ENCODE data around the gene ZNF778. TPM values are rescaled to one million over a fixed set of nuclear protein-coding genes. Genes with fewer than 3 reads are reported as not detected.
A peak's percentile ranks its signal among the peaks of the same experiment; 100 is the strongest.
"Not testable (repeated sequence)": the region's sequence is repeated elsewhere in the genome, so short reads cannot be mapped to it uniquely, and the experiment has no call there.

The ZNF778 gene
- total RNA-seq, 1 donor from 2014 or later: 59.9 TPM

- no peak for DNase-seq
Measured at GRCh38 chr16:89183463-89183862, 34.0 kb upstream of the ZNF778 start.

- DNase-seq: no peak
Measured at GRCh38 chr16:89183975-89184676, 33.4 kb upstream of the ZNF778 start.

- no peak for DNase-seq
Measured at GRCh38 chr16:89184677-89184932, 32.9 kb upstream of the ZNF778 start.

GRCh38 chr16:89184933-89185794, 32.3 kb upstream of the ZNF778 start:
- no peak for DNase-seq

- DNase-seq: not testable (repeated sequence)
Measured at GRCh38 chr16:89185887-89186592, 31.5 kb upstream of the ZNF778 start.

GRCh38 chr16:89186593-89187031, 30.9 kb upstream of the ZNF778 start:
- DNase-seq: not testable (repeated sequence)

GRCh38 chr16:89187032-89187769, 30.3 kb upstream of the ZNF778 start:
- DNase-seq: peak; percentile 16

- no peak for DNase-seq
Measured at GRCh38 chr16:89187770-89188392, 29.6 kb upstream of the ZNF778 start.

- DNase-seq: not testable (repeated sequence)
Measured at GRCh38 chr16:89188471-89189357, 28.8 kb upstream of the ZNF778 start.

- no peak for DNase-seq
Measured at GRCh38 chr16:89189358-89190025, 28.0 kb upstream of the ZNF778 start.

GRCh38 chr16:89190150-89190958, 27.1 kb upstream of the ZNF778 start:
- DNase-seq: no peak

- DNase-seq: no peak
Measured at GRCh38 chr16:89191033-89191900, 26.2 kb upstream of the ZNF778 start.

GRCh38 chr16:89191901-89192185, 25.7 kb upstream of the ZNF778 start:
- DNase-seq: no peak

GRCh38 chr16:89192186-89192955, 25.1 kb upstream of the ZNF778 start:
- DNase-seq: peak; percentile 97

- DNase-seq: no peak
Measured at GRCh38 chr16:89192956-89193575, 24.4 kb upstream of the ZNF778 start.

GRCh38 chr16:89193576-89194293, 23.8 kb upstream of the ZNF778 start:
- DNase-seq: no peak
